Rectal smooth muscle tissue (tissue), 1 donor: ENCODE data around the gene STAMBPL1.

Source experiments
- H3K27ac ChIP-seq: one replicate; pipeline ENCODE4 v1.7.0; 2013; ENCODE audit warnings: low read depth, low read length, inconsistent platforms
- H3K27me3 ChIP-seq: one replicate; pipeline ENCODE4 v1.7.0; 2013; ENCODE audit warnings: low read length; ENCODE audit not compliant: control insufficient read depth, insufficient read depth
- H3K36me3 ChIP-seq: one replicate; pipeline ENCODE4 v1.7.0; 2013; ENCODE audit warnings: low read length; ENCODE audit not compliant: control insufficient read depth, insufficient read depth
- H3K4me1 ChIP-seq: one replicate; pipeline ENCODE4 v1.7.0; 2013; ENCODE audit warnings: low read length; ENCODE audit not compliant: control insufficient read depth, insufficient read depth
- H3K4me3 ChIP-seq: one replicate; pipeline ENCODE4 v1.7.0; 2013; ENCODE audit warnings: low read length
- H3K9ac ChIP-seq: one replicate; pipeline ENCODE4 v1.7.0; 2013; ENCODE audit warnings: low read length

The STAMBPL1 gene

DNA sequence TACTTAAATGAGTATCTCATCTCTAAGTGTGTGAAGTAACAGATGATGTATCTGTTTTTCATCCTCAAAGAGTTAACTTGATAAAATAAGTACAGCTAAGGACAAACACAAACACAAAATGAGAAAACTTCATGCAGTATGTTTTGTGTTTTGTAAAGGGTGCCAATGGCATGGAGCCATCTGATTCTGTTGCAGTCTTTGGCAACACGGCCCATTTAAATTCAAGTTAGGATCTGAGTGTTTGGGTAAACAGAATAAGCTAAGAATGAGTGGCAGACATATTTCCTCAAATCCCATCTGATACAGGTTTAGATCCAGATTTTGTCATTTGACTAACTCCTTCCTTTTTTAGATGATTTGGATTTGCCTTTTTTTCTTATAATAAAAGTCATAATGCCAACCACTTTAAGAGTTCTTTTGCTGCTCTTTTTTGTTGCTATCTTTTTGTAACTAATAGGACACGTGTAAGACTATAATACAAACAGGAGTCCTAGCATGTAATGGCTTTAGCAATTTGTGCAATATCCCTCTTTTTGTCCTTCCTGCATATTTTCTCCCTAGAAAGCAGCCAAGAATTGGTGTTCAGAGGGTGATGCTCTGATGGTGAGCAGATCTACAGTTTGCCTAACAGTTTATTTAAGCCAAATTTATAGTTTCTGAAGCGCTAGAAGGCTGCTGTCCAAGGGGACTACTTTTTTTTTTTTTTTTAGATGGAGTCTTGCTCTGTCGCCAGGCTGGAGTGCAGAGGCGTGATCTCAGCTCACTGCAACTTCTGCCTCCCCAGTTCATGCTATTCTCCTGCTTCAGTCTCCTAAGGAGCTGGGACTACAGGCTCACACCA is 91.4 kb downstream of the STAMBPL1 start:
- Histone ChIP-seq H3K9ac (no peak overlapping the region), H3K4me1 (peaks cover 36% of the 10 kb centered on the region), H3K36me3 (no peaks in the 10 kb centered on the region), H3K4me3 (no peak overlapping the region), H3K27ac (peak overlapping the region; percentile 76), H3K27me3 (no peaks in the 10 kb centered on the region)
